Ascending aorta (tissue), 2 donors: ENCODE results near the gene SLC34A1. TPM values are rescaled to one million over a fixed set of nuclear protein-coding genes. Genes with fewer than 3 reads are reported as not detected.

ENCODE experiments used
- DNase-seq, 2 donors: peaks; one replicate each; pipeline ENCODE4 v3.0.0-alpha.2; 2019; ENCODE audit warnings: low spot score in 2 of 2
- H3K27ac ChIP-seq, 2 donors: fragments of 200-600 bp; sonication (generic); one replicate each; pipeline ENCODE4 v1.5.1; 2016 to 2017; ENCODE audit warnings: mild to moderate bottlenecking in 1 of 2
- H3K27me3 ChIP-seq: fragments of 200-600 bp; sonication (generic); one replicate; pipeline ENCODE4 v1.5.1; 2017
- H3K36me3 ChIP-seq, 2 donors: fragments of 200-600 bp; sonication (generic); one replicate each; pipeline ENCODE4 v1.5.1; 2016
- H3K4me1 ChIP-seq, 2 donors: fragments of 200-600 bp; sonication (generic); one replicate each; pipeline ENCODE4 v1.5.1; 2016 to 2017; ENCODE audit warnings: mild to moderate bottlenecking in 1 of 2
- H3K4me3 ChIP-seq, 2 donors: fragments of 200-600 bp; sonication (generic); one replicate each; pipeline ENCODE4 v1.5.1; 2016 to 2017; ENCODE audit warnings: mild to moderate bottlenecking in 1 of 2
- H3K9me3 ChIP-seq, 2 donors: fragments of 200-600 bp; sonication (generic); one replicate each; pipeline ENCODE4 v1.5.1; 2016
- intact Hi-C: fragments of 100-400 bp; cut with DNase I; formaldehyde crosslinking; loops from one replicate; pipeline ENCODE4 v1.15.1; 2023
- total RNA-seq: library from RNA; depleted of rRNA; stranded (reverse); fragments of >200 nt; gene quantifications from one replicate; pipeline ENCODE4 v1.1.0, GENCODE V29; 2016
- TF ChIP-seq, protein P1 (sequence below), 3 experiments: fragments of 200-600 bp in 2 of 3; fragments of 450-650 bp in 1 of 3; sonication (generic) in 2 of 3; IDR thresholded peaks; one replicate each; pipeline ENCODE4 v1.5.1; 2016 to 2019; ENCODE audit warnings: antibody characterized with exemption in 3 of 3, mild to moderate bottlenecking in 1 of 3, moderate library complexity in 1 of 3

Gene SLC34A1
- total RNA-seq, 1 donor from 2014 or later, result not detected

DNA sequence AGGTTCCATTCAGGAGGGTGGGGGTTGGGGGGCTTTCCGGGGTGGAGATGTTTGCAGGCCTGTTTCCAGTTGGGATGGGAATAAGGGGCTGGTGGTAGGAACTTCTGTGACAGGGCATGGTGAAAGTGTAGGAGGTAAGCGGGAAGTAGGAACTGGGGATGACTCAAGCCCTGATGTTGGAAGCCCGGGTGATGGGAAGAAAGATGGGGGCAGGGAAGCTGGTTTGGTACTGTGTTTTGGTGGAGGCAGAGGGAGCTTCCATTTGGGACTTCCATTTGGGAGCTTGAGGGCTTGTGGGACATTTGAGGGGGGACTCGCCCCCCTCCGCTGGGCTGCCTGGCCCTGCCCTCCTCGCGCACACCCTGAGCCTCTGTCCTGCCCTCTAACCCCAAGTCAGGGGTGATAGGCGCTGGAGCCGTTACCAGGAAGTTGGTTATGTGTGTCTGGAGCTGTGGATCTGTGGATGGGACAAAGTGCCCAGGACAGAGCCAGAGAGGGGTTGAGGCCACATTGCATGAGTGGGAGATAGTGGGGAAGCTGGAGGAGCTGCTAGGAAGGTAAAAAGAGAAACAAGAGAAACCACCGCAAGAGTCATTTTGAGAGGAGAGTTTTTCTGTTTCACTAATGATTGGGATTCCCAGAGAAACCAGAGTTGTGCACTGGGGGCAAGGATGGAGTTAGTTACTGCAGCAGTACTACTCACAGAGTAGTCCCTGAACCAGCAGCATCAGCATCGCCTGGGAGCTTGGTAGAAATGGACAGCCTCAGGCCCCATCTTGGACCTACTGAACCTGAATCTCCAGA is 19.9 kb upstream of the SLC34A1 start:
- intact Hi-C loops, result no loop called here
- no peaks in the 10 kb centered on the region for H3K36me3 ChIP-seq
- H3K27me3 ChIP-seq, result no peaks in the 10 kb centered on the region

DNA sequence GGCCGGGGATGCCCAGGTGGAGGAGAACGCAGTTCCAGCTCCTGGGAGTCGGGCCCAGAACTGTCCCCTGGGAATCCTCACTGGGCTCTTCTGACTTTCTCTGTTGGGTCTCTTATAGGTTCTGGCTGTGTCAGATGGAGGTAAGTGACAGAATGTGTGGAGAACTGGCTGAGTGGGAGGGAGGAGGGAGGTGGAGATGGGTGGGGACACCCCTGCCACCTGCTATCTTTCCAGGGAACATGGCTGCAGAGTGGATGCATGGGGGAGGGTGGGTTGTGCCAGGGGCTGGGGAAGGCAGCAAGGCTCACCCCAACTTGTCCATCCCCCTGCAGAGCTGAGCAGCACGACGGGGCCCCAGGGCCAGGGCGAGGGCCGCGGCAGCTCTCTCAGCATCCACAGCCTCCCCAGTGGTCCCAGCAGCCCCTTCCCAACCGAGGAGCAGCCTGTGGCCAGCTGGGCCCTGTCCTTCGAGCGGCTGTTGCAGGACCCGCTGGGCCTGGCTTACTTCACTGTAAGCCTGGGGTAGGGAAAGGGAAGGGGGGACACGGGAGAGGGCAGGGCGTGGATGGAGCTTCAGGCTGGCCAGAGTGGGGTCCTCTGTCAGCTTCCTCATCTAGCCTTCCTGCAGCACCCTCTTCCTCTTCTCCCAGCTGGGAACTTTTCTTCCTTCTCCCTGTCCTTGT is 18.2 kb upstream of the SLC34A1 start:
- intact Hi-C loops, result loop anchor here (1.0 to 2.0 kb wide), 2 partner anchors 15 to 61 kb away; partner anchors contain the start of genes GRK6 and LMAN2
- H3K4me3 ChIP-seq, result peak overlapping the region in 1 of 2 donors; percentile 62
- H3K4me1 ChIP-seq, result peaks cover 7 to 18% of the 10 kb centered on the region in 2 donors
- no peaks in the 10 kb centered on the region for H3K36me3 ChIP-seq
- H3K9me3 ChIP-seq, result no peaks in the 10 kb centered on the region
- DNase-seq, result no peak
- no peaks in the 10 kb centered on the region for H3K27me3 ChIP-seq
- H3K27ac ChIP-seq, result peak overlapping the region; percentile 71 to 78
- TF ChIP-seq, protein P1, sequence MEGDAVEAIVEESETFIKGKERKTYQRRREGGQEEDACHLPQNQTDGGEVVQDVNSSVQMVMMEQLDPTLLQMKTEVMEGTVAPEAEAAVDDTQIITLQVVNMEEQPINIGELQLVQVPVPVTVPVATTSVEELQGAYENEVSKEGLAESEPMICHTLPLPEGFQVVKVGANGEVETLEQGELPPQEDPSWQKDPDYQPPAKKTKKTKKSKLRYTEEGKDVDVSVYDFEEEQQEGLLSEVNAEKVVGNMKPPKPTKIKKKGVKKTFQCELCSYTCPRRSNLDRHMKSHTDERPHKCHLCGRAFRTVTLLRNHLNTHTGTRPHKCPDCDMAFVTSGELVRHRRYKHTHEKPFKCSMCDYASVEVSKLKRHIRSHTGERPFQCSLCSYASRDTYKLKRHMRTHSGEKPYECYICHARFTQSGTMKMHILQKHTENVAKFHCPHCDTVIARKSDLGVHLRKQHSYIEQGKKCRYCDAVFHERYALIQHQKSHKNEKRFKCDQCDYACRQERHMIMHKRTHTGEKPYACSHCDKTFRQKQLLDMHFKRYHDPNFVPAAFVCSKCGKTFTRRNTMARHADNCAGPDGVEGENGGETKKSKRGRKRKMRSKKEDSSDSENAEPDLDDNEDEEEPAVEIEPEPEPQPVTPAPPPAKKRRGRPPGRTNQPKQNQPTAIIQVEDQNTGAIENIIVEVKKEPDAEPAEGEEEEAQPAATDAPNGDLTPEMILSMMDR (IDR thresholded peaks at IDR 0.05), result no peak

More for the DNA sequence above, 19.9 kb upstream of the SLC34A1 start:
- H3K4me1 ChIP-seq, result peaks cover 7 to 18% of the 10 kb centered on the region in 2 donors
- no peaks in the 10 kb centered on the region for H3K9me3 ChIP-seq
- no peak for DNase-seq
- no peak overlapping the region for H3K4me3 ChIP-seq
- TF ChIP-seq, protein P1 (IDR thresholded peaks at IDR 0.05), result no peak
- H3K27ac ChIP-seq, result no peak overlapping the region

DNA sequence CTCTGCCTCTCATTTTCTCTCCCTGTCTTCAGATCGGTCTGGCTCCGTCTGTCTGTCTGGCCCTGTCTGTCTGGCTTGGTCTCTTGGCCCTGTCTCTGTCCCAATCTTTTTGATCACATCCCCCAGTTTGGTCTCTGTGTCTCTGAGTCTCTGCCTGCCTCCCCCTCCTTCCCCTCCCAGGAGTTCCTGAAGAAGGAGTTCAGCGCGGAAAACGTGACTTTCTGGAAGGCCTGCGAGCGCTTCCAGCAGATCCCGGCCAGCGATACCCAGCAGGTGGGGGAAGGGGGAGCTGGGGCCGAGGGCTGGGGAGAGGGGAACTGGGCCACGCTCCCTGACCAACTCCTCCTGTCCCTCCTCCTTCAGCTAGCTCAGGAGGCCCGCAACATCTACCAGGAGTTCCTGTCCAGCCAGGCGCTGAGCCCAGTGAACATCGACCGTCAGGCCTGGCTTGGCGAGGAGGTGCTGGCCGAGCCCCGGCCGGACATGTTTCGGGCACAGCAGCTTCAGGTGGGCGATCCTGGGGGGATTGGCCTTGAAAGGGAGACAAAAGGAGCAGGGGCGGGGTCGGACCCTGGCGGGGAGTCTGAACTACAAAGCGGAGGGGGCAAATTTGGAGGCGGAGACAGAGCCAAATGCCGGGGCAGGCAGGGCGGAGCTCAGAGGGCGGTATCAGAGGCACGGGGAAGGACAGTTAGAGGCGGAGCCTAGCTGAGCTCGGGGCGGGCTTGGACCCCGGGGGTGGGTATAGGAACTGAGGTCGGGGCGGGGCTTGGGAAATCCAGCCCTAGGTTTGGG is 17.5 kb upstream of the SLC34A1 start:
- peaks cover 7 to 18% of the 10 kb centered on the region in 2 donors for H3K4me1 ChIP-seq
- no peaks in the 10 kb centered on the region for H3K27me3 ChIP-seq
- intact Hi-C loops, result loop anchor here (1.0 to 2.0 kb wide), 2 partner anchors 15 to 60 kb away; partner anchors contain the start of genes GRK6 and LMAN2
- peak overlapping the region; percentile 71 to 78 for H3K27ac ChIP-seq
- no peaks in the 10 kb centered on the region for H3K9me3 ChIP-seq
- peak overlapping the region; percentile 41 to 62 for H3K4me3 ChIP-seq
- TF ChIP-seq, protein P1 (IDR thresholded peaks at IDR 0.05), result no peak
- H3K36me3 ChIP-seq, result no peaks in the 10 kb centered on the region
- peak; percentile 63 to 94 for DNase-seq

DNA sequence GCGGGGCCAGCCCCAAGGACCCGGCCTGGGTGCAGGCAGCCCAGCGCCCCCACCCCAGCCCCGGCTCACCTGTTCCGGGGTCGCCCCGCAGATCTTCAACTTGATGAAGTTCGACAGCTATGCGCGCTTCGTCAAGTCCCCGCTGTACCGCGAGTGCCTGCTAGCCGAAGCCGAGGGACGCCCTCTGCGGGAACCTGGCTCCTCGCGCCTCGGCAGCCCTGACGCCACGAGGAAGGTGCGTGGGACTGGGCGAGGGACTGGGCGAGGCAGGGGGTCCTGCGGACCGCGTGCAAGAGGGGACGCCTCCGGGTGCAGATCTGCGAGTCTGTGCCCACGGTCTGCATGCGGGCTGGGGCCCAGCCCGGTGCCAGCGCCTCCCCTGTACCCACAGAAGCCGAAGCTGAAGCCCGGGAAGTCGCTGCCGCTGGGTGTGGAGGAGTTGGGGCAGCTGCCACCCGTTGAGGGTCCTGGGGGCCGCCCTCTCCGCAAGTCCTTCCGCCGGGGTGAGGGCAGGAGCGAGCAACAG is 16.8 kb upstream of the SLC34A1 start:
- H3K27ac ChIP-seq, result peak overlapping the region; percentile 71 to 78
- TF ChIP-seq, protein P1 (IDR thresholded peaks at IDR 0.05), result peak in 1 of 3 experiments; percentile 12

More for the DNA sequence above, 16.8 kb upstream of the SLC34A1 start:
- H3K9me3 ChIP-seq, result no peaks in the 10 kb centered on the region
- intact Hi-C loops, result loop anchor here (2.0 kb wide), 1 partner anchor 59 kb away; the partner anchor contains the start of gene GRK6
- no peaks in the 10 kb centered on the region for H3K36me3 ChIP-seq
- peaks cover 7 to 18% of the 10 kb centered on the region in 2 donors for H3K4me1 ChIP-seq
- peak overlapping the region; percentile 41 to 62 for H3K4me3 ChIP-seq
- H3K27me3 ChIP-seq, result no peaks in the 10 kb centered on the region
- no peak for DNase-seq
